COR-L47 (cell line): ENCODE results near the gene PLXDC1.
"Not testable (repeated sequence)": the region's sequence is repeated elsewhere in the genome, so short reads cannot be mapped to it uniquely, and the experiment has no call there.

Experiments used
- DNase-seq: peaks from one replicate; lab custom pipeline; 2025; lab: John Stamatoyannopoulos, UW

Gene PLXDC1

DNA sequence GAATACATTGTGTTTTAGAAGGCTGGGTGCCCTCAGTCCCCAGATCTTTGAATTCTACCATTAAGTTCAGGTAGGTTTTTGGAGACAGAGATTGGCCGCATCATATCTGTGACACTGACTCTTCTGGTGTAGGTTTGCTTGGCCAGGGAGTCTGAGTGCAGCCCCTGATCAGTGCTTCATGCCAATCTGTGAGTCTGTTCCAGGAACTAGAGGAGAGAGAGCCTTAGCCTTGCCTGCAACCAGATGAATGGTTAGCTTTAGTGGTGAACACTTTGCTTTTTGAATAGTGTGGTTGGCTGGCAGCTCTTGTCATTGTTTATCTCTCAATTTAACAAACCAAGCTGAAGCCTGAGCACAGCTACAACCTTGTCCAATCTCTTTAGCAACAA is 87.8 kb downstream of the PLXDC1 start:
- no peak for DNase-seq

DNA sequence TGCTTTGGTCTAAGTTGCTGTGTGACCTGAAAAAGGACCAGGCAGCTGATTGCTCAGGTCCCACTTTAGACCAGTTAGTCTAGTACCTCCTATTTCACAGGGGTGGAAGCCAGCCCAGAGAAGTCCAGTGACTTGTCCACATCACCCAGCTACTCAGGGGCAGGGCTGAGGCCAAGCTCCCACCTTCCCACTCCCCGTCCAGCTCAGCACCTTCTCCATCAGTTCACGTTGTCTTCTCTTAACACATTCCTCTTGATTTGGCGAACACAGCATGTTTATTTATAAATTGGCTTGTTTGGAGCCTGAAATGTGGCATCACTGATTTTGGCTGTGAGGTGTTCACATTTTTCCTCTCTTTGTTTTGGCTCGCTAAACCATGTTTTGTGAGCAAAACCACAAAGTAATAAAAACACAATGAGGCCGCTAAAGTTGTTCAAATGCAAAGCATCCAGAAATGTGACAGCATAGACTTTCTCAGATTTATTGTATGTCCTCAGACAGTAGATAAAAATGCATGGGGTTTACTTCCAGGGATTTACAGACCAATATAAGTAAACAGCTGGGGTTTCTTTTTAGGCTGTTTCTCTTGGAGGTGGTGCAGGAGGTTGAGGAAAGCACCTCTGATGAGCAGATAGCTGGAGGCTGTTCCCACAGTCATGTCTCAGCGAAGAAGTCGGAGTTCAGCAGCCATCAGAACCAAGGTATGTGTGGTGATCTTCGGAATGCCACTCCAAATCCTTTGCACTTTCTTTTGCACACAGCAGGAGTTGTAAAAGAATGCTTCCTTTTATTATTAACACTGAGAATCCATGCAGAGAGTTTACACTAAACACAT is 88.4 kb downstream of the PLXDC1 start:
- no peak for DNase-seq

- DNase-seq = no peak
These were observed 92.9 kb downstream of the PLXDC1 start for GRCh38 chr17:39058524-39058923.

- DNase-seq = peak; percentile 15
These were observed 93.7 kb downstream of the PLXDC1 start for GRCh38 chr17:39057701-39058206.

- no peak for DNase-seq
These were observed 97.3 kb downstream of the PLXDC1 start for GRCh38 chr17:39054111-39054645.

- DNase-seq = not testable (repeated sequence)
These were observed 99.0 kb downstream of the PLXDC1 start for GRCh38 chr17:39052423-39052822.

DNA sequence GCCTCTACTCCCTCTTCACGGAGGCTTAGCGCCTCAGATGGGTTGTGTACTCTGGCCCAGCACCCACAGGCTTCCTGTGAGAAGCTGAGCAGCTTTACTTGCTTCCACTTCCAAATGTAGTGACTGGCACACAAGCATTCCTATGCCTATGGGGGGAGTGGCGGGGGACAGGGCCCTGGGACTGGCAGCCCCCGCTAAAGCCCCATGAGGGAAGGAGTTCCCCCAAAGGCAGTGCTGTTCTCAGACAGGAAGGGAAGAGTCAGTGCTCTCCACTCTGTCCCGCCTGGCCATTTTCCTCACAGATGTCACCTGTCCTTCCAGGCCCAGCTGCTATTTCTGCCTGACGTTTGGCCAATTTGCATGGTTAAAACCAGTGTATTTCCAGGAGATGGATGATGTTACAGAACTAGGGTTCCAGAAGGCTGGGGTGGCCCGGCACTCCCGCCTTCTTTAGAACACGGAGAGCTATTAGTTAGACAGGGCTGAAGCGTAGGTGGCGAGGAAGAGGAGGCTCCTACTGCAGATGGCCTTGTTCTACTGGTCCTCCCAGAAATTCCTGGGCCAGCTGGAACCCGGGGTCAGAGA is 100.3 kb downstream of the PLXDC1 start:
- no peak for DNase-seq

DNA sequence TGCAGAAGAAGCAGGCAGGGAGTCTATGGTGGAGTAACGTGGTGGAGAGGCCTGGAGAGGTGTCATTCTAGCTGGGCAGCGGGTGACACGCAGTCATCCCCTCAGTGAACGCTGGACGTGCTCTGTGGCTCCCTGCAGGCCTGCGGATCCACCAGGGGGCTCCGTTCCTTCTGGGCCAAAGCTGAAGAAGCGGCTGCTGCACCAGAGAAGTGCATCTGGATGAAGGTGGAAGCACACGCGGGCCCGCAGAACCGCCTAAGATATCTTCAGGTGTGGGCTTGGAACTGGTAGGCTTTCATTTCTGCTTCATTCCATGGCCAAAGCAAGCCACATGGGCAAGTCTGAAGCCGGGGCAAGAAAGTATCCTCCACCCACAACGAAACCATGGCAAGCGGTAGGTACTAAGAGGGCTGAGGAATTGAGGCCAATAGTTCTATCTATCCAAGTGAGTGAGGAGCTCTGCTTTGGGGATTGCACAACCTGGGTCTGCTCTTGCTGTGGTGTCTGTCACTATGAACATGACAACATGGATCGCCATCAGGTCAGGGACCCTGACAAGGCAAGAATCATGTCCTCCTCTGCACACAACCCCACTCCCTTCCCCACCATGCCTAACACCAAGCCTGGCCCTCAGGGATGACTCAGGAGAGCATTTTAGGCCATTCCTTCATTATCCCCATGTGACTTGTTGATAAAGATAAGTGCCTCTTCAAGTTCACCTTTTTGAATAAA is 105.3 kb downstream of the PLXDC1 start:
- no peak for DNase-seq

GRCh38 chr17:39036009-39036408 is 115.4 kb downstream of the PLXDC1 start:
- no peak for DNase-seq

GRCh38 chr17:39035578-39035977 is 115.9 kb downstream of the PLXDC1 start:
- DNase-seq = not testable (repeated sequence)

GRCh38 chr17:39028690-39029089 is 122.7 kb downstream of the PLXDC1 start:
- no peak for DNase-seq

DNA sequence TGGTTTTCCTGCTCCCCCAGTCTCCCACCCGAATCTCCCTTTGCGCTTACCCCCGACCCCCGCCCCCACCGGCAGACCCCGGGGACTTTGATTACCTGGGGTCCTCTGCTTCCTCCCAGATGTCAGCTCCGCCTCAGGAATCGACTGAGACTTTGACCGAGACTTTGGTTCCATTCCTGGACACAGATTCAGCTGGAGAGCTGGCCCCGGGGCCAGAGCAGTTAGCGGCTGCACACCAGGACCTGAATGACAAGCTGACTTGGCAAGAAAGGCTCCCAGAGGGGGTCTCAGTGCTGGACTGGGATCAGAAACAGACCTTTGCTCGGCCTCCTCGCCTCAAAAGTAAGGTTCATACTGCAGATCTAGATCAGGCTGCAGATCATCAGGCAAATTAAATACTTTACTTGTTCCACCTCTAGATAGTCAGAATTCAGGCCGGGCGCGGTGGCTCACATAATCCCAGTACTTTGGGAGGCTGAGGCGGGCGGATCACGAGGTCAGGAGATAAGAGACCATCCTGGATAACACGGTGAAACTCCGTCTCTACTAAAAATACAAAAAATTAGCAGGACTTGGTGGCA is 123.9 kb downstream of the PLXDC1 start:
- DNase-seq = no peak

DNA sequence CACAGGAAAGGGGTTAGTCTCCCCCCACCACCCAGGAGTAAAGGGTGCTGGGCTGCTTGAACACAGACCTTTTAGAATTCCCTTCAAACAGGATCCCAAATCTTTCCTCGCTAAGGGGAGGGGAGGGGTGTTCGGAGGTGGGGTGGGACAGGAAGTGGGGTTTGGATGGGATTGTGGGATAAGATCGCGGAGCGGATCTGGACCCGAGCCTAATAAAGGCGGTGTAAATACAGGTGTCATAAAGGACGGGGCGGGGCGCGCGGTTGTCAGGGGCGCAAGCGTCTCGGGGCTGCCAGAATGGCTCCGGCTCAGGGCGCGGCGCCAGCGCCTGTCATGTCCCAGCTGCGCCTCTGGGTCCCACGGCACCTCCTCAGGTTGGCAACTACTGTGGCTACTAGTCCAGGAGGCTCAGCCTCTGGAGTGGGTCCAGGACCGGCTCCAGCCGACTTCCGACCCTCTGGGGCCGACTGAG is 124.4 kb downstream of the PLXDC1 start:
- DNase-seq = peak; percentile 90

GRCh38 chr17:39026346-39026745 is 125.1 kb downstream of the PLXDC1 start:
- not testable (repeated sequence) for DNase-seq

GRCh38 chr17:39022924-39023323 is 128.5 kb downstream of the PLXDC1 start:
- DNase-seq = no peak

DNA sequence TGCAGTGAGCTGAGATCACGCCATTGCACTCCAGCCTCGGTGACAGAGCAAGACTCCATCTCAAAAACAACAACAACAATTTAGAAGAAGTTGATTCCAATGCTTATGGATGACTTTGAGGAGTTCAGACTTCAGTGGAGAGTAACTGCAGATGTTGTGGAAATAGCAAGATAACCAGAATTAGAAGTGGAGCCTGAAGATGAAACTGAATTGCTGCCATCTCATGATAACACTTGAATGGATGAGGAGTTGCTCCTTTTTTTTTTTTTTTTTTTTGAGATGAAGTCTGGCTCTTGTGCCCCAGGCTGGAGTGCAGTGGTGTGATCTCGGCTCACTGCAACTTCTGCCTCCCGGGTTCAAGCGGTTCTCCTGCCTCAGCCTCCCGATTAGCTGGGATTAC is 131.4 kb downstream of the PLXDC1 start:
- DNase-seq = not testable (repeated sequence)

- no peak for DNase-seq
These were observed 132.9 kb downstream of the PLXDC1 start for GRCh38 chr17:39018267-39019134.

- DNase-seq = no peak
These were observed 135.0 kb downstream of the PLXDC1 start for GRCh38 chr17:39016193-39017153.

- DNase-seq = no peak
These were observed 135.9 kb downstream of the PLXDC1 start for GRCh38 chr17:39015546-39015935.
